ENCODE data around the gene PBRM1. TPM values are rescaled to one million over a fixed set of nuclear protein-coding genes. Genes with fewer than 3 reads are reported as not detected.

PBRM1 gene
- polyA plus RNA-seq, 3 donors, result 26.1 to 72.9 (median 38.0) TPM

DNA sequence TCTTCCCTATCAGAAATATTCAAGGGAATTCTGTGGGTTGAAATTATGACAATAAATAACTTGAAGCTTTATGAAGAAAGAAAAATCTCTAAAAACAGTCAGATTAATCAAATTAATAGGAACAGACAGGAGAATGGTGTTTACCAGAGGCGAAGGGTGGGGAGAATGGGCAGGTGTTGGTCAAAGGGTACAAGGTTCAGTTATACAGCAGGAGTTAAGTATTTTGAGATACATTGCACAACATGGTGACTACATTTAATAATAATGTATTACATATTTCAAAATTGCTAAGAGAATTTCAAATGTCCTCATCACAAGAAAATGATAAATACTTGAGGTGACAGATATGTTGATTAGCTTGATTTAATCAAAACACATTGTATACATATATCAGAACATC lies 38.8 kb upstream of the PBRM1 start:
- Histone ChIP-seq H3K36me3 (replicated peaks in 1 of 2; ENCODE audit: control insufficient read depth in 1 of 2, insufficient read depth in 2 of 2, low read length in 2 of 2) (peaks cover 6 to 22% of the 10 kb centered on the region in 2 donors), H3K4me2 (replicated peaks; ENCODE audit: extremely low read depth, low read length, poor library complexity, severe bottlenecking) (no peak overlapping the region), H3K9ac (ENCODE audit: insufficient read depth, low read length, poor library complexity, severe bottlenecking) (no peak overlapping the region), H3K4me3 (replicated peaks in 1 of 3; ENCODE audit: low read depth in 2 of 3, low read length in 3 of 3) (no peak overlapping the region), H4K20me1 (ENCODE audit: insufficient read depth, low read length) (no peaks in the 10 kb centered on the region), H3K79me2 (ENCODE audit: insufficient read depth, low read length) (peaks cover 5% of the 10 kb centered on the region), H3K9me3 (replicated peaks in 1 of 2; ENCODE audit: control insufficient read depth in 1 of 2, insufficient read depth in 1 of 2, low read length in 2 of 2) (peaks cover 15 to 16% of the 10 kb centered on the region in 2 donors), H3K27ac (ENCODE audit: low read depth in 1 of 2, low read length in 2 of 2) (no peak overlapping the region), H3K27me3 (ENCODE audit: control insufficient read depth in 2 of 2, insufficient read depth in 2 of 2, low read length in 2 of 2) (no peaks in the 10 kb centered on the region), H2AFZ (ENCODE audit: insufficient read depth, low read depth, low read length, poor library complexity, severe bottlenecking) (no peak overlapping the region), H3K4me1 (ENCODE audit: control insufficient read depth in 1 of 2, insufficient read depth in 2 of 2, low read length in 2 of 2) (peaks cover 35% of the 10 kb centered on the region in 2 donors)
- TF ChIP-seq, protein P1, sequence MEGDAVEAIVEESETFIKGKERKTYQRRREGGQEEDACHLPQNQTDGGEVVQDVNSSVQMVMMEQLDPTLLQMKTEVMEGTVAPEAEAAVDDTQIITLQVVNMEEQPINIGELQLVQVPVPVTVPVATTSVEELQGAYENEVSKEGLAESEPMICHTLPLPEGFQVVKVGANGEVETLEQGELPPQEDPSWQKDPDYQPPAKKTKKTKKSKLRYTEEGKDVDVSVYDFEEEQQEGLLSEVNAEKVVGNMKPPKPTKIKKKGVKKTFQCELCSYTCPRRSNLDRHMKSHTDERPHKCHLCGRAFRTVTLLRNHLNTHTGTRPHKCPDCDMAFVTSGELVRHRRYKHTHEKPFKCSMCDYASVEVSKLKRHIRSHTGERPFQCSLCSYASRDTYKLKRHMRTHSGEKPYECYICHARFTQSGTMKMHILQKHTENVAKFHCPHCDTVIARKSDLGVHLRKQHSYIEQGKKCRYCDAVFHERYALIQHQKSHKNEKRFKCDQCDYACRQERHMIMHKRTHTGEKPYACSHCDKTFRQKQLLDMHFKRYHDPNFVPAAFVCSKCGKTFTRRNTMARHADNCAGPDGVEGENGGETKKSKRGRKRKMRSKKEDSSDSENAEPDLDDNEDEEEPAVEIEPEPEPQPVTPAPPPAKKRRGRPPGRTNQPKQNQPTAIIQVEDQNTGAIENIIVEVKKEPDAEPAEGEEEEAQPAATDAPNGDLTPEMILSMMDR (IDR thresholded peaks at IDR 0.05), result no peak
- no peak for DNase-seq
- H3K27me3 Mint-ChIP-seq (ENCODE audit: low read depth in 3 of 3), result no peaks in the 10 kb centered on the region
- H3K9me3 Mint-ChIP-seq, result peaks cover 5 to 16% (median 14%) of the 10 kb centered on the region in 7 donors
- peaks cover 42% of the 10 kb centered on the region for H3K4me1 Mint-ChIP-seq
- H3K4me3 Mint-ChIP-seq, result no peak overlapping the region
- no peak overlapping the region for H3K27ac Mint-ChIP-seq
- peaks cover 19 to 45% of the 10 kb centered on the region in 2 donors for H3K36me3 Mint-ChIP-seq
- no CpG with 5 or more reads among the region's 1 CpG for WGBS (ENCODE audit: insufficient coverage)
- intact Hi-C loops (cut with micrococcal nuclease), result no loop called here

DNA sequence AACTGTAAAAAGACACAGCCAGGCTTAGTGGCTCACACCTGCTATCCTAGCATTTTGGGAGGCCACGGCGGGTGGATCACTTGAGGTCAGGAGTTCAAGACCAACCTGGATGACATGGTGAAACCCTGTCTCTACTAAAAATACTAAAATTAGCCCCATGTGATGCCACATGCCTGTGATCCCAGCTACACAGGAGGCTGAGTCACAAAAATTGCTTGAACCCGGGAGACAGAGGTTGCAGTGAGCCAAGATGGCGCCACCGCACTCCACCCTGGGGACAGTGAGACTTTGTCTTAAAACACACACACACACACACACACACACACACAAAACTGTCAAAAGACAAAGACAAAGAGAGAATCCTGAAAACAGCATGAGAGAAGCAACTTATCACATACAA lies 38.2 kb upstream of the PBRM1 start:
- H3K4me3 Mint-ChIP-seq, result no peak overlapping the region
- no peak overlapping the region for H3K4me2 ChIP-seq (replicated peaks; ENCODE audit: extremely low read depth, low read length, poor library complexity, severe bottlenecking)
- peaks cover 2 to 10% (median 8%) of the 10 kb centered on the region in 7 donors for H3K9me3 Mint-ChIP-seq
- peaks cover 4 to 21% of the 10 kb centered on the region in 2 donors for H3K36me3 ChIP-seq (replicated peaks in 1 of 2; ENCODE audit: control insufficient read depth in 1 of 2, insufficient read depth in 2 of 2, low read length in 2 of 2)
- 90% methylated on average over 3 of the region's 5 CpGs for WGBS (ENCODE audit: insufficient coverage)
- no peak overlapping the region for H3K9ac ChIP-seq (ENCODE audit: insufficient read depth, low read length, poor library complexity, severe bottlenecking)
- H3K4me3 ChIP-seq (replicated peaks in 1 of 3; ENCODE audit: low read depth in 2 of 3, low read length in 3 of 3), result no peak overlapping the region
- no peaks in the 10 kb centered on the region for H4K20me1 ChIP-seq (ENCODE audit: insufficient read depth, low read length)
- H3K4me1 Mint-ChIP-seq, result peaks cover 45% of the 10 kb centered on the region
- H3K27ac Mint-ChIP-seq, result no peak overlapping the region
- H3K9me3 ChIP-seq (replicated peaks in 1 of 2; ENCODE audit: control insufficient read depth in 1 of 2, insufficient read depth in 1 of 2, low read length in 2 of 2), result peaks cover 9 to 11% of the 10 kb centered on the region in 2 donors
- intact Hi-C loops (cut with micrococcal nuclease), result no loop called here
- peaks cover 11% of the 10 kb centered on the region for H3K79me2 ChIP-seq (ENCODE audit: insufficient read depth, low read length)
- H3K27ac ChIP-seq (ENCODE audit: low read depth in 1 of 2, low read length in 2 of 2), result no peak overlapping the region
- TF ChIP-seq, protein P1 (IDR thresholded peaks at IDR 0.05), result no peak
- H3K27me3 Mint-ChIP-seq (ENCODE audit: low read depth in 3 of 3), result no peaks in the 10 kb centered on the region
- H3K4me1 ChIP-seq (ENCODE audit: control insufficient read depth in 1 of 2, insufficient read depth in 2 of 2, low read length in 2 of 2), result peaks cover 35 to 40% of the 10 kb centered on the region in 2 donors
- peaks cover 18 to 43% of the 10 kb centered on the region in 2 donors for H3K36me3 Mint-ChIP-seq
- H2AFZ ChIP-seq (ENCODE audit: insufficient read depth, low read depth, low read length, poor library complexity, severe bottlenecking), result no peak overlapping the region
- H3K27me3 ChIP-seq (ENCODE audit: control insufficient read depth in 2 of 2, insufficient read depth in 2 of 2, low read length in 2 of 2), result no peaks in the 10 kb centered on the region
- no peak for DNase-seq
